H54 (cell line): Measurements from ENCODE around the gene AMN.
A peak's percentile ranks its signal among the peaks of the same experiment; 100 is the strongest.
"Not testable (repeated sequence)": the region's sequence is repeated elsewhere in the genome, so short reads cannot be mapped to it uniquely, and the experiment has no call there.

ENCODE experiments used
- DNase-seq: peaks from one replicate; pipeline ENCODE4 v3.0.0; 2011; ENCODE audit warnings: low spot score, mixed read lengths; ENCODE audit not compliant: insufficient read length
- FAIRE-seq: peaks from 3 replicates; lab custom pipeline; 2011; peaks lifted over from hg19 to GRCh38; lab: Jason Lieb, UNC
- POLR2A ChIP-seq: IDR thresholded peaks from 2 replicates; pipeline ENCODE4 v1.6.1; 2011; ENCODE audit warnings: low read depth, mild to moderate bottlenecking, low read length

AMN gene

GRCh38 chr14:102922490-102923200, at the start of gene AMN:
Gene AMN, plus strand, starts transcription at chr14:102922663. Its CDS starts 26 bp downstream, at chr14:102922689.
- FAIRE-seq (no peak), DNase-seq (no peak)
- no peak for TF ChIP-seq POLR2A

- DNase-seq, result no peak
- no peak for TF ChIP-seq POLR2A
- no peak for FAIRE-seq
These were observed 49.3 kb upstream of the AMN start for GRCh38 chr14:102873131-102873530.

GRCh38 chr14:102873546-102874061, 48.9 kb upstream of the AMN start:
- DNase-seq, result no peak
- TF ChIP-seq POLR2A, result no peak
- FAIRE-seq, result no peak

- FAIRE-seq, result peak; percentile 52
- DNase-seq, result no peak
- no peak for TF ChIP-seq POLR2A
These were observed 46.8 kb upstream of the AMN start for GRCh38 chr14:102875652-102876051.

DNA sequence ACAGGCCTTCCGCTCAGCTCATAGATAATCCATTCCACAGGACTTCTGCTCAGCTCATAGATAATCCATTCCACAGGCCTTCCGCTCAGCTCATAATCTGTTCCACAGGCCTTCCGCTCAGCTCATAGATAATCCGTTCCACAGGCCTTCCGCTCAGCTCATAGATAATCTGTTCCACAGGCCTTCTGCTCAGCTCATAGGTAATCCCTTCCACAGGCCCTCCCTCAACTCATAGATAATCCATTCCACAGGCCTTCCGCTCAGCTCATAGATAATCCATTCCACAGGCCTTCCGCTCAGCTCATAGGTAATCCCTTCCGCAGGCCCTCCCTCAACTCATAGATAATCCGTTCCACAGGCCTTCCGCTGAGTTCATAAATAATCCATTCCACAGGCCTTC, 45.0 kb upstream of the AMN start:
- not testable (repeated sequence) for DNase-seq, FAIRE-seq

- FAIRE-seq, result peak; percentile 15
- no peak for DNase-seq
- no peak for TF ChIP-seq POLR2A
These were observed 44.1 kb upstream of the AMN start for GRCh38 chr14:102878174-102878969.

- peak; percentile 36 for DNase-seq
- no peak for FAIRE-seq
- no peak for TF ChIP-seq POLR2A
These were observed 43.4 kb upstream of the AMN start for GRCh38 chr14:102878970-102879460.

DNA sequence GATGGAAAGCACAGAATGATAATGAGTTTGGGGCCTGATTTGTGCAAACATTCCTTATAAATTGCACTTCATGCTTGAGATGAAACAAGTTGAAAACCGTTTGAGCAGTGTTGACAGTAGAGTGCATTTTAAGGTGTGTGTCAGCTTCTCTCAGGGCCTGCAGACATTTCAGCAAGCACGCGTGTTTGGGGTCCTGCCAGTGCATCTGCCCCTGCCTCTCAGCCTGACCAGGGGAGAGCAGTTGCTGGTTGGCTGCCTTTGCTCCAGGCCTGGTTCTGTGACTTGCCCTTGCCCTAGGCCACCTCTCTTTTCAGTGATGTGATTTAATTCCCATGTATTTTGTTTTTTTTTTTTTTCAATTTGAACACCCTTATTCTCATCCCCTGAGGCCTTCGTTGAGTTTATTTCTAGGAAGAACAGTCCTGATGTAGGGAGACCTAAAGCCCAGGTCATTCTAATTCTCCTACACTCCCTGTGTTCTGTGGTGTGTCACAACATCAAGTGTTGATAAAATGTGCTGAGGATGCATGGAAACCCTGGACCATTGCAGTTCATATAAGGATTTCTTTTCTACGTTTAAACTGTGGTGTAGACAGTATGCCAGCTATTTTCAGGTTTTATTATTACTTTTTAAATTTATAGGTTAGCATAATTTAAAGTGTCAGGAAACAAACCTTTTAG, 40.1 kb upstream of the AMN start:
- TF ChIP-seq POLR2A, result no peak
- no peak for FAIRE-seq

DNA sequence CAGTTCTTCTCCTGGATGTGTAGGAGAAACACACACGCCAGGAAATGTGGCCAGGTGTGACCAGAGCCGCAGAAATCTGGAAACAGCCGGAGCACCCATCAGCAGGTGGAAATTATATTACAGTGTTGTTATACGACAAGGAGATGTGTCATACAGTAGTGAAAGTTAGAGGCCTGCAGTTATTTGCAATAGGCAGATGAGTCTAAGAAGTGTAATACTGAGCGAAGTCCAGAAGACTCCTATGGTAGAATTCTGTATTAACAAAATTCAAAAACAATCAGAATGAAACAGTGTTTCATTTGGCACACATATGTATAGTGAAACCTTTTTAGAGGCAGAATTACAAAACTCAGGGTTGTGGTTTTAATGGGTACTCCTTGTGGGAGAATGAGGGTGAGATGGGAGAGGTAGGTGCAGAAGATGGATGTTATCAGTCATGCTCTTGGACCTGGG, 39.3 kb upstream of the AMN start:
- FAIRE-seq (no peak), DNase-seq (no peak)
- TF ChIP-seq POLR2A, result no peak

More for the DNA sequence above, 40.1 kb upstream of the AMN start:
- no peak for DNase-seq

DNA sequence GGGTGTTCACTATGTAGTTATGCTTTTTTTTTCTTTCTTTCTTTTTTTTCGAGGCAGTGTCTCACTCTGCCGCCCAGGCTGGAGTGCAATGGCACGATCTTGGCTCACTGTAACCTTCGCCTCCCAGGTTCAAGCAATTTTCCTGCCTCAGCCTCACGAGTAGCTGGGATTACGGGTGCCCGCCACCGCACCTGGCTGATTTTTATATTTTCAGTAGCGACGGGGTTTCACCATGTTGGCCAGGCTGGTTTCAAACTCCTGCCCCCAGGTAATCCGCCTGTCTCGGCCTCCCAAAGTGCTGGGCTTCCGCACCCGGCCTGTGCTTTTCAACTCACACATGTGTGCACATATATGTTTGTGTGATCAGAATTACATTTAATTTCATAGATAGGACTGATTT, 38.9 kb upstream of the AMN start:
- TF ChIP-seq POLR2A, result no peak
- no peak for FAIRE-seq
- no peak for DNase-seq

DNA sequence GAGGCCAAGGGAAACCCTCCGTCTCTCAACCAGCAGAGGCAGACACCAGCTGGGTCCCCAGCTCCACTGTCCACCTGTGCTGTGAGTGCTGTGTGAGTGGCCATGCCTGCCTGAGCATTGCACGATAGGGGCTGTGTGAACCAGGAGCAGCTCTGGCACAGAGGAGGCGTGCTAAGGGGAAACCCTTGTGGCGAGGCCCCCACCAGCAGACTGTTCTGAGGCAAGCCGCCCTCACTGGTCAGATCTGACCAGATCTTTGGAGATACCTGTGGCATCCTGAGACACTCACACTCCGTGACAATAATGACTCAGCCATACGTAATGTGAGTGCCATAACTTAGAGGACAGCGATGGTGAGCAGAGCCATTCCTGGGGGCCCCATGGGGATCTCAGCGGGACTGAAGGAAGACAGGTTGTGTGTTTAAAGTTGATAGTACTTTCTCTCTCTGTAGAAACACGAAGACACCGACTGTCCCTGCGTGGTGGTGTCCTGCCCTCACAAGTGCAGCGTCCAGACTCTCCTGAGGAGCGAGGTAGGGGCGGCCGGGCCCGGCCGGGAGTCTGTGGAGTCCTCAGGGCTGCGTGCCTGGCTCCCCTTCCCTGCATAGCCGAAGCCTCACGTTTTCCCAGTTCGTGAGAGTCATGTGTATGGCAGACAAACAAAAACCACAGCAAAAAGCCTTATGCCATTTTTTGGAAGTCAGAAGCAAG, 36.6 kb upstream of the AMN start:
- TF ChIP-seq POLR2A, result no peak
- DNase-seq, result no peak
- no peak for FAIRE-seq

DNA sequence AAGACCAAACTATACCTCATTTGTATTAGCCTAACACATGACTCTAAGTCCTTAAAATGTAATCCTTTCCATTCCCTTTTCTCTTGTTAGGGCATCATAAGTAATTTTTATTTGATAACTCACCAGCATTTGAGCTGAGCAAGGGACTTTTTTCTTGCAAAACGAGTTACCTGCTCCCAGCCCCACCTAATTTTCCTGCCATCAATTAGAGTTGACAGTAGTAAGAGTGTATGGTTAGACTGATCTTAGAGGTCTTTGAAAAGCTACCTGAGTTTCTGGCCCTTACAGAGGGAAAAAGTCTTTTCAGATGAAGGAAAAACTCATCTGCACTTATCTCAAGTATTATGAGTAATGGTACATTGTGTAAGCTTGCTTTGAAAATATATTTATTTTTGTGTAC, 33.7 kb upstream of the AMN start:
- TF ChIP-seq POLR2A, result no peak
- FAIRE-seq (no peak), DNase-seq (no peak)

DNA sequence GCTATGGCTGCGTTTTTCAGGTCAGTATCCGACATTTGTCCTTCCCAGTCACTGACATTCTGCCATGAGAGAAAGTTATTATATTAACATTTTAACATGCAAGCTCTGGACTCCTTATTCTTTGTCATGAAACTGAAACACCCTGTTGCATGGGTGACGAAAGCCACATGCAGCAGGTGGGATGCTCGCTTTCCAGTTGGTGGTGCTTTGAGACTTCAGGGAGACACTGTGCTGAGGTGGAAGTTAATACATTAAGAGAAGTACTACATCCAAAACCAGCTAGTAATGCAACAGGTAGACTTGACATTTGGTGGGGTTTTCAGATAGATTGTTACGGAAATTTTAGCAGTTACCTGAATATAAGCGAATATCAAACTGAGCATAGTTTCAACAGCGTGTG, 32.8 kb upstream of the AMN start:
- no peak for FAIRE-seq
- no peak for TF ChIP-seq POLR2A
- no peak for DNase-seq
